ENCODE results near the gene KIF26A. TPM values are rescaled to one million over a fixed set of nuclear protein-coding genes. Genes with fewer than 3 reads are reported as not detected.

The KIF26A gene
- total RNA-seq, 1 donor from 2014 or later, result 11.8 TPM

GRCh38 chr14:104112609-104113571 is 25.5 kb upstream of the KIF26A start:
- DNase-seq (ENCODE audit: low spot score), result no peak

- no peak for DNase-seq (ENCODE audit: low spot score)
These were observed 24.6 kb upstream of the KIF26A start for GRCh38 chr14:104113631-104114420.

- DNase-seq (ENCODE audit: low spot score), result no peak
These were observed 23.8 kb upstream of the KIF26A start for GRCh38 chr14:104114421-104115130.

- no peak for DNase-seq (ENCODE audit: low spot score)
These were observed 23.2 kb upstream of the KIF26A start for GRCh38 chr14:104115131-104115600.

- DNase-seq (ENCODE audit: low spot score), result no peak
These were observed 22.6 kb upstream of the KIF26A start for GRCh38 chr14:104115691-104116287.

GRCh38 chr14:104116288-104116755 is 22.1 kb upstream of the KIF26A start:
- no peak for DNase-seq (ENCODE audit: low spot score)

- peak; percentile 41 for DNase-seq (ENCODE audit: low spot score)
These were observed 21.5 kb upstream of the KIF26A start for GRCh38 chr14:104116756-104117340.

- DNase-seq (ENCODE audit: low spot score), result no peak
These were observed 20.9 kb upstream of the KIF26A start for GRCh38 chr14:104117341-104118005.

- no peak for DNase-seq (ENCODE audit: low spot score)
These were observed 20.2 kb upstream of the KIF26A start for GRCh38 chr14:104118006-104118844.

- no peak for DNase-seq (ENCODE audit: low spot score)
These were observed 19.3 kb upstream of the KIF26A start for GRCh38 chr14:104119119-104119487.

GRCh38 chr14:104119488-104120251 is 18.7 kb upstream of the KIF26A start:
- DNase-seq (ENCODE audit: low spot score), result no peak

- DNase-seq (ENCODE audit: low spot score), result peak; percentile 57
These were observed 18.1 kb upstream of the KIF26A start for GRCh38 chr14:104120281-104120741.

GRCh38 chr14:104121142-104121541 is 17.2 kb upstream of the KIF26A start:
- no peak for DNase-seq (ENCODE audit: low spot score)

GRCh38 chr14:104123879-104124278 is 14.5 kb upstream of the KIF26A start:
- no peak for DNase-seq (ENCODE audit: low spot score)

GRCh38 chr14:104125011-104125410 is 13.4 kb upstream of the KIF26A start:
- DNase-seq (ENCODE audit: low spot score), result no peak

- DNase-seq (ENCODE audit: low spot score), result no peak
These were observed 11.6 kb upstream of the KIF26A start for GRCh38 chr14:104126753-104127152.

GRCh38 chr14:104128981-104129380 is 9.4 kb upstream of the KIF26A start:
- DNase-seq (ENCODE audit: low spot score), result no peak

- no peak for DNase-seq (ENCODE audit: low spot score)
These were observed 8.8 kb upstream of the KIF26A start for GRCh38 chr14:104129556-104129955.

Data from umbilical cord (tissue), 2 donors.